Measurements from ENCODE around the gene NKAIN4.

NKAIN4 gene

GRCh38 chr20:63254232-63254605 is at the start of gene NKAIN4:
Gene NKAIN4 (minus strand): TSS chr20:63254463. CDS start chr20:63254450, 13 bp downstream.
- in situ Hi-C loops (cut with MboI; ENCODE audit: low sequenced_read_pairs): no loop called here

- in situ Hi-C loops (cut with MboI; ENCODE audit: low sequenced_read_pairs): no loop called here
Observed at GRCh38 chr20:63303095-63303666, 48.9 kb upstream of the NKAIN4 start.

- in situ Hi-C loops (cut with MboI; ENCODE audit: low sequenced_read_pairs): no loop called here
Observed at GRCh38 chr20:63301671-63302070, 47.4 kb upstream of the NKAIN4 start.

GRCh38 chr20:63298731-63299312 is 44.6 kb upstream of the NKAIN4 start:
- in situ Hi-C loops (cut with MboI; ENCODE audit: low sequenced_read_pairs): no loop called here

GRCh38 chr20:63297796-63298572 is 43.7 kb upstream of the NKAIN4 start:
- in situ Hi-C loops (cut with MboI; ENCODE audit: low sequenced_read_pairs): no loop called here

GRCh38 chr20:63297371-63297781 is 43.1 kb upstream of the NKAIN4 start:
- in situ Hi-C loops (cut with MboI; ENCODE audit: low sequenced_read_pairs): no loop called here

- in situ Hi-C loops (cut with MboI; ENCODE audit: low sequenced_read_pairs): no loop called here
Observed at GRCh38 chr20:63296531-63297299, 42.5 kb upstream of the NKAIN4 start.

GRCh38 chr20:63295846-63296245 is 41.6 kb upstream of the NKAIN4 start:
- in situ Hi-C loops (cut with MboI; ENCODE audit: low sequenced_read_pairs): no loop called here

GRCh38 chr20:63295422-63295821 is 41.2 kb upstream of the NKAIN4 start:
- in situ Hi-C loops (cut with MboI; ENCODE audit: low sequenced_read_pairs): no loop called here

GRCh38 chr20:63295018-63295417 is 40.8 kb upstream of the NKAIN4 start:
- in situ Hi-C loops (cut with MboI; ENCODE audit: low sequenced_read_pairs): no loop called here

GRCh38 chr20:63294536-63294900 is 40.3 kb upstream of the NKAIN4 start:
- in situ Hi-C loops (cut with MboI; ENCODE audit: low sequenced_read_pairs): no loop called here

GRCh38 chr20:63293871-63294535 is 39.7 kb upstream of the NKAIN4 start:
- in situ Hi-C loops (cut with MboI; ENCODE audit: low sequenced_read_pairs): no loop called here

GRCh38 chr20:63293456-63293855 is 39.2 kb upstream of the NKAIN4 start:
- in situ Hi-C loops (cut with MboI; ENCODE audit: low sequenced_read_pairs): no loop called here

GRCh38 chr20:63292904-63293303 is 38.6 kb upstream of the NKAIN4 start, which contains the start of gene COL20A1:
Gene COL20A1 (plus strand): TSS chr20:63293186. CDS start chr20:63295108, 1,922 bp downstream.
- in situ Hi-C loops (cut with MboI; ENCODE audit: low sequenced_read_pairs): no loop called here

GRCh38 chr20:63292292-63292701 is 38.0 kb upstream of the NKAIN4 start:
- in situ Hi-C loops (cut with MboI; ENCODE audit: low sequenced_read_pairs): no loop called here

- in situ Hi-C loops (cut with MboI; ENCODE audit: low sequenced_read_pairs): no loop called here
Observed at GRCh38 chr20:63291811-63292210, 37.5 kb upstream of the NKAIN4 start.

GRCh38 chr20:63290677-63291472 is 36.6 kb upstream of the NKAIN4 start:
- in situ Hi-C loops (cut with MboI; ENCODE audit: low sequenced_read_pairs): no loop called here

GRCh38 chr20:63290136-63290676 is 35.9 kb upstream of the NKAIN4 start:
- in situ Hi-C loops (cut with MboI; ENCODE audit: low sequenced_read_pairs): no loop called here

GRCh38 chr20:63289311-63290135 is 35.3 kb upstream of the NKAIN4 start:
- in situ Hi-C loops (cut with MboI; ENCODE audit: low sequenced_read_pairs): no loop called here

All from hTERT RPE-1 (cell line).